ENCODE measurements around the gene GAS2. TPM values are rescaled to one million over a fixed set of nuclear protein-coding genes. Genes with fewer than 3 reads are reported as not detected.
A peak's percentile ranks its signal among the peaks of the same experiment; 100 is the strongest.

GAS2 gene
- total and polyA plus RNA-seq, 9 of the 15 experiments (the other 6 are each of a cell fraction or from before 2014, with no cell fraction given): 0.77 to 1.9 (median 1.1) TPM

DNA sequence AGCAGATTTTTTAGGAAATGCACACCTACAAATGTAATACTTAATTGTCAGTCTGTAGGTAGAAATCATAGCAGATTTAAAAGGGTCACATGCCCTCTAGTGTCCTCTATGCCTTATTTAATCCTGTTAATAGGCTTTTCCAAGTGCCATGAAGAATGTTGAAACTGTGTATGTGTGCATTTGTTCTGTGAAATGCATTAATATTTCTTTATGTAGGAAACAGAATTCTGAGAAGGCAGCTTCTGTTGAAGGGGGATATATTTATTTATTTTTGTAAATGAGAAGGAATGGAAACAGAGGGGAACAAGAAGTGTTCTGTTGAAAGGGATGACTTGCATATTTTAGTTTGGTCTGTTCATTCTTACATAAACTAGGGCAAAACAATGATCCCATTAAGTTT, 112.2 kb downstream of the GAS2 start (continued):
- TF ChIP-seq MAFG (tag; conservative IDR thresholded peaks at IDR 0.05): peak; percentile 79
- TF ChIP-seq ZNF212 (CRISPR knock-in tag; IDR thresholded peaks at IDR 0.05): no peak
- peak; percentile 71 for TF ChIP-seq ZNF316 (IDR thresholded peaks at IDR 0.05)
- TF ChIP-seq, protein P1, sequence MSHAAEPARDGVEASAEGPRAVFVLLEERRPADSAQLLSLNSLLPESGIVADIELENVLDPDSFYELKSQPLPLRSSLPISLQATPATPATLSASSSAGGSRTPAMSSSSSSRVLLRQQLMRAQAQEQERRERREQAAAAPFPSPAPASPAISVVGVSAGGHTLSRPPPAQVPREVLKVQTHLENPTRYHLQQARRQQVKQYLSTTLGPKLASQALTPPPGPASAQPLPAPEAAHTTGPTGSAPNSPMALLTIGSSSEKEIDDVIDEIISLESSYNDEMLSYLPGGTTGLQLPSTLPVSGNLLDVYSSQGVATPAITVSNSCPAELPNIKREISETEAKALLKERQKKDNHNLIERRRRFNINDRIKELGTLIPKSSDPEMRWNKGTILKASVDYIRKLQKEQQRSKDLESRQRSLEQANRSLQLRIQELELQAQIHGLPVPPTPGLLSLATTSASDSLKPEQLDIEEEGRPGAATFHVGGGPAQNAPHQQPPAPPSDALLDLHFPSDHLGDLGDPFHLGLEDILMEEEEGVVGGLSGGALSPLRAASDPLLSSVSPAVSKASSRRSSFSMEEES (CRISPR knock-in tag; IDR thresholded peaks at IDR 0.05): no peak
- peak; percentile 30 to 75; a peak in 2 of 4 replicates for TF ChIP-seq RAD21 (CRISPR knock-in tag; conservative IDR thresholded peaks at IDR 0.05 in 1 of 2, IDR thresholded peaks at IDR 0.05 in 1 of 2)
- TF ChIP-seq ZNF444 (CRISPR knock-in tag; IDR thresholded peaks at IDR 0.05): no peak
- TF ChIP-seq ZNF766 (CRISPR knock-in tag; conservative IDR thresholded peaks at IDR 0.05): no peak
- no peak for TF ChIP-seq TCFL5 (CRISPR knock-in tag; conservative IDR thresholded peaks at IDR 0.05)
- TF ChIP-seq NFE2L1 (tag; IDR thresholded peaks at IDR 0.05; ENCODE audit: borderline replicate concordance, low read depth): peak; percentile 68; the same call in 1 of the 2 replicates
- TF ChIP-seq ZBTB12 (CRISPR knock-in tag; IDR thresholded peaks at IDR 0.05): no peak
- TF ChIP-seq, protein P2, sequence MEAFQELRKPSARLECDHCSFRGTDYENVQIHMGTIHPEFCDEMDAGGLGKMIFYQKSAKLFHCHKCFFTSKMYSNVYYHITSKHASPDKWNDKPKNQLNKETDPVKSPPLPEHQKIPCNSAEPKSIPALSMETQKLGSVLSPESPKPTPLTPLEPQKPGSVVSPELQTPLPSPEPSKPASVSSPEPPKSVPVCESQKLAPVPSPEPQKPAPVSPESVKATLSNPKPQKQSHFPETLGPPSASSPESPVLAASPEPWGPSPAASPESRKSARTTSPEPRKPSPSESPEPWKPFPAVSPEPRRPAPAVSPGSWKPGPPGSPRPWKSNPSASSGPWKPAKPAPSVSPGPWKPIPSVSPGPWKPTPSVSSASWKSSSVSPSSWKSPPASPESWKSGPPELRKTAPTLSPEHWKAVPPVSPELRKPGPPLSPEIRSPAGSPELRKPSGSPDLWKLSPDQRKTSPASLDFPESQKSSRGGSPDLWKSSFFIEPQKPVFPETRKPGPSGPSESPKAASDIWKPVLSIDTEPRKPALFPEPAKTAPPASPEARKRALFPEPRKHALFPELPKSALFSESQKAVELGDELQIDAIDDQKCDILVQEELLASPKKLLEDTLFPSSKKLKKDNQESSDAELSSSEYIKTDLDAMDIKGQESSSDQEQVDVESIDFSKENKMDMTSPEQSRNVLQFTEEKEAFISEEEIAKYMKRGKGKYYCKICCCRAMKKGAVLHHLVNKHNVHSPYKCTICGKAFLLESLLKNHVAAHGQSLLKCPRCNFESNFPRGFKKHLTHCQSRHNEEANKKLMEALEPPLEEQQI (IDR thresholded peaks at IDR 0.05): no peak
- TF ChIP-seq C11orf30 (IDR thresholded peaks at IDR 0.05; ENCODE audit: low read depth): peak; percentile 62; the same call in 1 of the 2 replicates
- peak; percentile 46; the same call in 1 of the 2 replicates for TF ChIP-seq REST (IDR thresholded peaks at IDR 0.05; ENCODE audit: borderline replicate concordance)
- no peak for TF ChIP-seq REST (CRISPR knock-in tag; IDR thresholded peaks at IDR 0.05; ENCODE audit: low read depth)

Measured in K562 (cell line).